ENCODE results near the gene NOVA2.

The NOVA2 gene, protein sequence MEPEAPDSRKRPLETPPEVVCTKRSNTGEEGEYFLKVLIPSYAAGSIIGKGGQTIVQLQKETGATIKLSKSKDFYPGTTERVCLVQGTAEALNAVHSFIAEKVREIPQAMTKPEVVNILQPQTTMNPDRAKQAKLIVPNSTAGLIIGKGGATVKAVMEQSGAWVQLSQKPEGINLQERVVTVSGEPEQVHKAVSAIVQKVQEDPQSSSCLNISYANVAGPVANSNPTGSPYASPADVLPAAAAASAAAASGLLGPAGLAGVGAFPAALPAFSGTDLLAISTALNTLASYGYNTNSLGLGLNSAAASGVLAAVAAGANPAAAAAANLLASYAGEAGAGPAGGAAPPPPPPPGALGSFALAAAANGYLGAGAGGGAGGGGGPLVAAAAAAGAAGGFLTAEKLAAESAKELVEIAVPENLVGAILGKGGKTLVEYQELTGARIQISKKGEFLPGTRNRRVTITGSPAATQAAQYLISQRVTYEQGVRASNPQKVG

DNA sequence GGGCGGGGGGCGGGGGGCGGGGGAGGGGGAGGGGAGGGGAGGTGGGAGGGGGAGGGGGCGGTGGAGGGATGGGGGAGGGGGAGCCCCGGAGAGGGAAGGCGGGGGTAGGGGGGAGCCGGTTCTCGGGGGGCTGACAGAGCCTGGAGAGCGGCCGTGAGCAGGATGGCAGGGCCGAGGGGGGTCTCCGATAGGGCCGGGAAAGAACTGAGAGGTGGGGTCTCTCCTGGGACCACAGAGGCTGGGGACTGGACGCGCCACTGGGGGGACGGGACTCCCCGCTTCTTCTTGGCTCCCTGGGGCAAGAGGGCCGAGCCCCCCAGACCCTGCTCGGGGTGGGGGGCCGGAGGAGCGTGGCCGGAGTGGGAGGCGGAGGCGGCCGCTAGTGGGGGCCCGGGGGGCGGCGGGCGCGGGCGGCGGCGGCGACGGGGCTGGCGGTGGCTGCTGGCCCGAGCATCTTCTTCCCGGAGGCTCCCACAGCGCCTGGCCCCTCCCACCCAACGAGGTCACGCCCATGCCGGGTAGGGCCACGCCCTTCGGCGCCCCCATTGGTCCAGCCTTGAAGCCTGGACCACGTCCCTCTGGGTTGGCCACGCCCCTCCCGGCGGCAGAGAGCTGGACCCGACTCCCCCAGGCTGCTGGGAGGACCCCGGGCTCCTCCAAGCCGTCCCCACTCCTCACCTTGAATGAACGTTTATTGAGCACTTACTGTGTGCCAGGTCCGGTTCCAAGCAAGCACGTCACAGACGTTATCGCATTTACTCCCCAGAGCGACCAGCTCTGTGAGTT lies at the start of gene NOVA2:
TSS of gene NOVA2 (minus strand) at position 313 of the 786 bp plus-strand sequence. CDS start 514 bp downstream, outside the sequence.
- DNase-seq (ENCODE audit: low spot score) (peak; percentile 98), FAIRE-seq (peak; percentile 78)

DNA sequence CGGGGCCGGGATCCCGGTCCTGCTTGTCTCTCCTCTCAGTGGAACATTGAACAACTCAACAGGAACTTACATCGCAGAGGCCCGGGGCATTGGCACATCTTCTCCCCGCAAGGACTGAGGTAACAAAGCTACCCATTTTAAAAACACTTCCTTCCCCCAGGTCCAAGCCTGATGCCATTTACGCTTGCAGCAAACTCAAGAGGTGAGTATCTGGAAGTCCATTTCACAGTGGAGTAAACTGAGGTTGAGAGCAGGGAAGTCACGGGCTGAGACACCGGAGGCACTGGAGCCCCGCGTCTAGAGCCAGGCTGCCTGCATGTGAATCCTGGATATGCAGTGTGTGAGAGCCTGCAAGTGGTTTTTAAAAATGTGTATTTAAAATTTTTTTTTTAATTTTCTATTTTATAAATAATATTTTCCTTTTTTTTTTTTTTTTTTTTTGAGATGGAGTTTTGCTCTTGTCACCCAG lies 49.7 kb upstream of the NOVA2 start:
- FAIRE-seq (no peak), DNase-seq (ENCODE audit: low spot score) (no peak)

DNA sequence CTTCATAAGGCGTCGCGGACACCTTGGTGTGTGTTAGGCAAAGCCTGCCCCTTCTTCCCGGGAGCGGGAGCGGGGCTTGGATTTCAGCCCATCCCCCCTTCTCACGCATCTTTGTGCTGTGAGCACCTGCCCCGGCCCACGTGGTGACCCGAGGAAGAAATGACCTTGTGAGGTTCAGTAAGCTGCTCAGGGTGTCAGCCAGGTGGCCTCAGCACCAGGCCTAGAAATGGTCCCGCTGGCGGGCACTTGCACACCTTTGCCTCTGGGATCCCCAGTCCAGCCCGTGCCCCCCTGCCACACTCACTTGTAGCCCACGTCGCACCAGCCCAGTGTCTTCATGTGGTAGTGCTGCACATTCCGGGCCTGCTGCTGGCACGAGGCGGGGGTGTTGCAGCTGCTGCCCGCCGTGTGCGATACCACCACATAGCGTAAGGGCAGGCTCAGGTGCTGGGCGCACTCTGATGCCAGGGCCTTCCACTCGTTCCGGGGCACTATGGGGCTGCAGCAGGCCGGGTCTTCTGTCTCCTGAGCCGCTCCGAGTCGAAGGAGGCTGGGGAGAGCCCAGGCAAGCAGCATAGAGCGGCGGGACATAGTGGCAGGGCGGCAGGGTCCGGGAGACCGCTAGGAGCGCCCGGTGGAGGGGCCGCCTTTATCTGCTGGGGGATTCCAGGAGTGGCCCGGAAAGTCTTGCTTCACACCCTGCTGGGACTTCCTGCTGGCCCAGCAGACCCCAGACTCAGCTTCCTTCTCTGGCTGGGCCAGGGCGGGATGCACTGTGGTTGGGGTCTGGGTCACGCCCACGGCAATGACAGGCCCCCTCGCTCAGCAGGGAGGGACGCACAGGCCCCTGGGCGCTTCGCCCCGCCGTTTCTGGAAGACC lies 49.0 kb upstream of the NOVA2 start, which contains the start of gene PGLYRP1:
TSS of gene PGLYRP1 (minus strand) at position 623 of the 880 bp plus-strand sequence. CDS start at position 591, 32 bp downstream.
- FAIRE-seq: no peak
- no peak for DNase-seq (ENCODE audit: low spot score)

DNA sequence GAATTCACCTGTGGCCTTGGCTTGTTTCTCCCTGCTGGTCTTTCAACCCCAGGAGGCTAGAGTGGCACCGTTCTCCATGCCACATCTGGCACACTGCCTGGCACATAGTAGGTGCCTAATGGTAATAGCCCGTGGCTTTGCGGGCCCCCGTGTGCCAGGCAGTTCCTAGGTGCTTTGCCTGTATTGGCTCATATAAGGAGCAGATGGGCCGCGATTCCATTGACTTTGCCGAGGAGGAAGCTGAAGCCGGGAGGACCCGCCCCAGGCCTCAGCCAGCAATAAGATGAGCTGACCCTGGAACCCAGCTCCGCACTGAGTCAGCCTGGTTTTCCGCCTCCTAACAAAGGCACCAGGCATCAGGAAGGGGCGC lies 48.4 kb upstream of the NOVA2 start:
- DNase-seq (ENCODE audit: low spot score): no peak
- FAIRE-seq: no peak

DNA sequence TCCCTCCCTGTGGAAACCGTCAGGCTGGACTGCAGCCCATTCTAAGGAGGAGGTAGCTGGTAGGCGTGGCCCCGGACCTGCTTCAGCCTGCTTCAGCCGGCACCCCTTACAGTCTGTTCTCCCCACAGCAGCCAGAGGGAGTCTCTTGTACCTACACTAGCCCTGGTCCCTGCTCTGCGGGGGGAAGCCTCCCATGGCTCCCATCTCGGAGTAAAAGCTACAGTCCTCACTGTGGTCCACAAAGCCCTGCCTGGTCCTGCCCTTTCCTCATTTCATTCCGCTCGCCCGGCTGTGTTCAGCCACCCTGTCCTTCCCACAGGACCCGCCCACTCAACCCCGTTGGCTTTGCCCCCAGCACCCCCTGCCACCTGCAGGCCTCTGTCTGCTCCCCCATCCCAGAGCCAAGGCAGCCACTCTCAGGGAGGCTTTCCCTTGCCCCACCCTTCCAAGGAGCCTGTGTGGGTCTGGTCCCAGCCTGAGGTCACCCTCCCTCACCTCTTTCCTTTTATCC lies 47.9 kb upstream of the NOVA2 start:
- FAIRE-seq (no peak), DNase-seq (ENCODE audit: low spot score) (no peak)

DNA sequence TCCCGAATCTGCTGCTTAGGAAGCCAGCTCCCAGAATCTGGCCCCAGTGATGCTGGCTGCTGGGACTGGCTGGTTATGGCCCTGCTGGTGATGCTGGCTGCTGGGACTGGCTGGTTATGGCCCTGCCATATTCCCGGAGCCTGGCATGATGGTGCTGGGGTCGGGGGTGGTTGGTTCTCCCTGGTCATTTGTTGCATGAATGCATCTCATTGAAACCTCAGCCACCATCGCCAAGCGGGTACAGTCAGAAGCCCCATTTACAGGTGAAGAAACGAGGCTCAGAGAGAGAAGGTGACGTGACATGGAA lies 47.1 kb upstream of the NOVA2 start:
- FAIRE-seq: no peak
- no peak for DNase-seq (ENCODE audit: low spot score)

DNA sequence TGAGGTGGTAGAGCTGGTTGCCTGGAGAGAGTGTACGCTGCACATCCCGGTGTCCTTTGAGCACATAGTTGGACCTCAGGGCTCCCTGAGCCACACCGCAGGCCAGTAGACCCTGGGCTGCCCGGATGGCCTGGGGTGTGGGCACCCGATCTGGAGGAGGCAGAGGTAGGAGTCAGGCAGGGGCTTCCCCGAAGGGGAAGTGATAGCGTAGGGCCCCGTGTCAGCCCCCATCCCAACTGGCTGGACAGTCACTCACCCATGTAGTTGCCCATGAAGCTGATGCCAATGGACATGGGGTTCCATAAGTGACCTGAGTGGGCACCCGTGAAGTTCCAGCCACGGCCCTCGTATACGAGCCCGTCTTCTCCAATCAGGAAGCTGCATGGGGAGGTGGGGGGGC lies 45.6 kb upstream of the NOVA2 start:
- no peak for FAIRE-seq
- no peak for DNase-seq (ENCODE audit: low spot score)

DNA sequence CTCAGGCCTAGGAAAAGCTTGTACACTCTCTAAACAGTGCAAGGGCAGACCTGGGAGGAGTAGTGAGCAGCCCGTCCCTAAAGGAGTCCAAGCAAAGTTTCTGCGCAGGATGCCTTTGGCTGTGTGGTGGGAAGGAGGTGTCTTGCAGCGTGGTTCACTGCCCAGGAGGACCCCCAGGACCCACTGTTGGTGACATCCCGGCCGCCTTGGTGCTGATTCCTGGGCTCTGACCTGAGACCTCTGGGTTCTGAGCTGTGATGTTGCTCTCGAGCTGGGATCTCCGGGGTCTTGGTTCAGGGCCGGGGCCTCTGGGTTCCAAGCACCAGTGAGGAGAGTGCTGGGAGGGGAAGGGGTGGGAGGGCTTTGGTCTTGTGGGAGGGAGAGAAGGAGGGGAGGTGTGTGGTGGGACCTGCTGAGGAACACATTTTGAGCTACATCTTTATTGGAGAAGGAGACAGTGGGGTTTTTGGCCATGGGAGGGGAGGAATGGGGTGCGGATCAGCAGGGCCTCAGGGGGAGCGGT lies 45.1 kb upstream of the NOVA2 start:
- no peak for FAIRE-seq
- DNase-seq (ENCODE audit: low spot score): no peak

DNA sequence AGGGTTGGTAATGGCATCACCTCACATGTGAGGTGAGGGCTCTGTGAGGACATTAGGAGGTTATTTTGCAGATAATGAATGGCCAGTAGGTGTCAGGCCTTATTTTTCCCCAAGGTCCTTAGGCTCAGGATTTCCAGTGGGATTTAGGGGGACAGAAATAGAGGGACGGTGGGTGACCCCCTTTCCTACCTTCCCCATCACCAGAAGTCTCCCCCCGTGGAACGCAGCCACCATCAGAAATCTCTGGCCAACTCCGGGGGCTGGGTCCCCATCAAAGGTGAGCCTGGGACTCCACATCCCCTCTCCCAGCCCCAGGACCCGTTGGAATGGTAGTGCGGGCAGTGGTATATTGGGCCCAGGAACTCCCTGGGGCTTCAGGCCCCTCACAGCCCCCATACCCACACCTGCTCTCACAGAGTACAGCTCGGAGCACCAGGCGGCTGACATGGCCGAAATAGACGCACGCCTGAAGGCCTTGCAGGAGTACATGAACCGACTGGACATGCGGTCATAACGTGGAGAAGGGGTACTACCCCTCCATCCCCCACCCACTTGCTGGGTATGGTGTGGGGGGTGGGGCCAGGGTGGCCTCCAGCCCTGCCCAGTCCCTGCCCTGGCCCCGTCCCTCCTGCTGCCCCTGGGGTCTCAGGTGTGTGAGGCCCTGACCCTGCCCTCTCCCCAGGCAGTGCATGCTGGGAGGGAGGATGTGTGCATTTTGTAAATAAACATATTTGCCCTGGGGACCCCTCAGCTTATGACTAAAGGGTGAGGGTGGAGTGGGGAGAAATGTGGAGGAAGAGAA lies 44.4 kb upstream of the NOVA2 start:
- FAIRE-seq: no peak
- DNase-seq (ENCODE audit: low spot score): no peak

DNA sequence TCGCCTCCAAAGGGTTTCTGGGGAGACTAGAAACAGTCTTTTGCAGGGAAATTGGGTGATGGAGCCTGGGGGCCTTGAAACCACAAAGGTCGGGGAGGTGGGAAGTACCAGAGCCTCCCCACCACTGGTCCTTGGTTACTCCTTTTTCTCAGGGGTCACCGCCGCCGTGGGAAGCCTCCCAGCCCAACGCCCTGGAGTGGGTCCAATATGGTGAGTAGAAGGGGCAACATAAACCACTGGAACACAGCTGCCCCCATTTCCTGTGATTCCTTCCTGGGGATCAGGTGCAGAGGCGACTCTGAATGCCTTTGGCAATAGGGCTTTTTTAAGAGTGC lies 43.4 kb upstream of the NOVA2 start:
- no peak for DNase-seq (ENCODE audit: low spot score)
- no peak for FAIRE-seq

DNA sequence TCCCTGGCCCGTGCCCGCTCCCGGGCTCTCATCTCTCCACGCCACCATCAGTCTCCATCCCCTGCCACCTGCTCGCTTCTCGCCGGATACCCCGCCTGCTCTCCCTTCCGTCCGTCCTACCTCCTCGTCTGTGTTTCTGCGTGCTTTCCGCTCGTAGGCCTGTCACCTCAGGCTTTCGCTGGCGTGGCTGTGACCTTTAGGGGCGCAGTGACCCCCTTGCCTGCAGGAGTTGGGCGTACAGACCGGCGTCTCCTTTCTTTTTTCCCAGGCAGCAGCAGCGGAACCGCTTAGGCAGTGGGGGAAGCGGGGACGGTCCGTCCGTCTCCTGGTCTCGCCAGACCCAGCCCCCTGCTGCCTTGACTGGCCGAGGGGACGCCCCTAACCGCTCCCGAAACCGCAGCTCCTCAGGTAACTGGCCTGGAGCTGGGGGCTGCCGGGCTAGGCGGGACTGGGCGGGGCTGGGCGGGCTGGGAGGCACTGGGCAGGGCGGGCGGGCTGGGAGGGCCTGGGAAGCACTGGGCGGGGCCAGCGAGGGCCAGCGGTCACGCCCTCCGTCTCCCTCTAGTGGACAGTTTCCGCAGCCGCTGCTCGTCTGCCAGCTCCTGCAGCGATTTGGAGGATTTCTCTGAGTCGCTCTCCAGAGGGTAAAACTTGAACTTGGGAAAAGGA lies 42.9 kb upstream of the NOVA2 start:
- FAIRE-seq: no peak
- peak; percentile 88 for DNase-seq (ENCODE audit: low spot score)

DNA sequence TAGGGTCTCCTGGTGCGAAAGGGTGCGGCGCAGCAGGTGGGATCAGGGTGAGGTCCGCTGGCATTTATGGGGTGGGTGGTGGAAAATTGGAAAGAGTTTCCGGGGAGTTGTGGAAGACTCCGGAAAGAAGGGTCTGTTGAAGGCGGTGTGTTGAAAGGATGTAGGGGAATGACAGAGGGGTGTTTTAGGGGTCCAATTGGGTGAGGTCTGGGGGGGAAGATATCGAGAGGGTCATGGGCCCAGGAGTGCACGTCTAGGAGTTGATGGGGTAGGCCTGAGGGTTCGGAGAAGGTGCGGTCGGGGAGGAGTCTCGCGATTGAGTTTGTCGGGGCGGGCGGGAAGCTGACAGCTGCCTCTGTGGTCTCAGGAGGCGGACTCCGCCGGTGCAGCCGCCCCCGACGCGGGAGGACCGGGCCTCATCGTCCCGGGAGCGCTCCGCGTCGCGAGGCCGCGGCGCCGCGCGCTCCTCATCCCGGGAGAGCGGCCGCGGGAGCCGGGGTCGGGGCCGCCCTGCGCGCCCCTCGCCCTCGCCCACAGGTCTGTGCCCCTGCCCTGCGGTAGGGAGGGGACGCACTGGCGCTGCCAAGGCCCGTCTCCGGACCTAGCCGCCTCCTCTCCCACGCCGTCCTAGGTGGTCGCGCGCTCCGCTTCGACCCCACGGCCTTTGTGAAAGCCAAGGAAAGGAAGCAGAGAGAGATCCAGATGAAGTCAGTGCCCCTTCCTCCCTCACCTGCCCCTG lies 42.2 kb upstream of the NOVA2 start:
- no peak for DNase-seq (ENCODE audit: low spot score)

DNA sequence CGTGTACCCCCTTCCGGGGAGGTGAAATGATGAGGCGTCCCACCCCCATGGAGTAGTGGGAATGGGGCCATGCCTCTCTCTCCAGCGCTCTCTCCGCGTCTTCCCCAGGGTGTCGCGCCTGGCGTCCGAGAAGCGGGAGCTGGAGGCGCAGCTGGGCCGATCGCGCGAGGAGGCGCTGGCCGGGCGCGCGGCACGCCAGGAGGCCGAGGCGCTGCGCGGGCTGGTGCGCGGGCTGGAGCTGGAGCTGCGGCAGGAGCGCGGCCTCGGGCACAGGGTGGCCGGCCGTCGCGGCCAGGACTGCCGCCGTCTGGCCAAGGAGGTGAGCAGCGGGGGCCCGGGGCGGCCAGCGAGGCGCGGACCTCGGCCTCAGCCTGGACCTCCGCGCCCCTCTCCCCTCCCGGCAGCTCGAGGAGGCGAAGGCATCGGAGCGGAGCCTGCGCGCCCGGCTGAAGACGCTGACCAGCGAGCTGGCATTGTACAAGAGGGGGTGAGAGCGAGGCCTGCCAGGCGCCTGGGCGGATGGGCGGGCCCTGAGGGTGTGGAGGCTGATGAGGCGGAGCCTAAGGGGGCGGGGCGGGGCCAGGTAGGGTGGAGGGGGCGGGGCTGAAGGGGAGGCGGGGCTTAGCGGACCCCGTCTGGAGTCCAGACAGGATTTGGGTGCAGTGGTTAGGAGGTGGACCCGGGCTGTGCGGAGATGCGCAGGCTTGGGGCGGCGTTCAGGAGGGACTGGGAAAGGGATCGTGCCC lies 41.4 kb upstream of the NOVA2 start:
- DNase-seq (ENCODE audit: low spot score) (no peak), FAIRE-seq (no peak)

More for the DNA sequence above, 42.2 kb upstream of the NOVA2 start:
- no peak for FAIRE-seq

DNA sequence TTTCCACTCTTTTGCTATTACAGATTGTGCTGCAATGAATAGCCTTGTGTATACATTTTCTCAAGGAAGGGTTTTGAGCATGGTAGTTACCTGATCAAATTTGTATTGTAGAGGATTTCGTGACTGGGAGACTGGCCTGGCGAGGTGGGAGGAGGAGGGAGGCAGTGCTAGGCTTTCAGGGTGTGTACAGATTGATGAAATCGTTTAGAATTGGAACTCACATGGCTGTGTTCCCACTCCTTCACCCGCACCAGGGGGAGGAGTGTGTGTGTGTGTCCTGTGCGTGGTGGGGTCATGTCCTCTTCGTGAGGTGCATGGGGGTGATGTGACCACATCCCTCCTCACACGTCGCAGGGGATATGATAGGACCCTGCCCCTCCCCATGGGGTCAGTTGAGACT lies 40.9 kb upstream of the NOVA2 start:
- FAIRE-seq (peak; percentile 74), DNase-seq (ENCODE audit: low spot score) (no peak)

DNA sequence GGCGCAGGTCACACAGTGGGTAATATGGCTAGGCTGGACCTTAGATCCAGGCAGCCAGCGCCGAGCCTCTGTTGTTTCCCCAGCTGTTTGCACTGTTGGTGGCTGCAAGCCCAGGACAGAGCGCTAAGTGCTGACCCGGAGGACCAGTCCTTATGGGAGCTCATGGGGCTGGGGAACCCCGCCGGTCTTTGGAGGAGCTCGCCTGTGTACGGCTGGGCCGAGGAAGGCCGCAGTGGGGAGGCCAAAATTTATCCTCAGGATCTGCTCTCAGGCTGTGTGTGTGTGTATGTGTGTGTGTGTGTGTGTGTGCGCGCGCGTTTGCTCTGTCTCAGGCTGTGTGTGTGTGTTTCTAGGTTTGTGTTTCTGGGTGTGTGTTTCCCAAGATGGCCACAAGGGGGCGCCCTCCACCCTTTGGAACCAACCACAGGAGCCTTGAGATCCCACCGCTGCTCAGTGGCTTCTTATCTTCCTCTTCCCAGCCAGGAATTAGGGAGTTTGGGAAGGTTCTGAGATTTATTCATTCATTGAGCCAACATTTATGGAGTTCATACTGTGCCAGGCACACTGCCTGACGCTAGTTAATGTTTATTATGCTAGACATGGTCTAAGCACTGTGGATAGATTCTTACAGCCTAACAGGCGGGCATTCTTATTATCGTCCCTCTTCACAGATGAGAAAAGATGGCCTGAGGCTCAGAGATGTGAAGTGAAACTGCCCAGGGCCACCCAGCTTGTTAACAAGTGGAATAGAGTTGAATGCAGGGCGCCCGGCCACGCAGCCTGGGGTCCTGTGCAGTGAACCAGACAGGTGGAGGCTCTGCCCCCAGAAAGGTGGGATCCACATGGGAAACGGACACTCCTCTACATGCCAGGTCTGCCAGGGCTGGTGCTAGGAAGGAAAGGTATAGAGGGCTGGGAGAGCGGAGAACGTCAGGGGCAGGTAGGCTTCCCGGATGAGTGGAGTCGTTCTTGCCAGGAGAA lies 36.2 kb upstream of the NOVA2 start:
- no peak for FAIRE-seq

DNA sequence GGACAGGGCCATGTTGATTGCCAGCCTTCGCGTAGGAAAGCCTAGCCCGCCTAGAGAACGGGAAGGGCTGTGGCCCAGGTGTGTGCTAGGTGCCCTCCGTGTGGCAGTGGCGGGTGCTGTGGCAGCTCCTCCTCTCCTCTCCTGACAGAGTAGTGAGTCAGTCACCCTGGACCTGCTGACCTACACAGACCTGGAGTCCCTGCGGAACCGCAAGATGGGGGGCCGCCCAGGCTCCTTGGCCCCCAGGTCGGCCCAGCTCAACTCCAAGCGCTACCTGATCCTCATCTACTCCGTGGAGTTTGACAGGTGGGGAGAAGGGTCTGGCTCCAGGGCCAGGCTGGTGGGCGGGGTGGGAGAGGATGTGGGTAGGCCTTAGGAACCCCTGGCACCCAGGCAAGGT lies 32.7 kb upstream of the NOVA2 start:
- FAIRE-seq: no peak
- no peak for DNase-seq (ENCODE audit: low spot score)

More for the DNA sequence above, 36.2 kb upstream of the NOVA2 start:
- DNase-seq (ENCODE audit: low spot score): peak; percentile 70

DNA sequence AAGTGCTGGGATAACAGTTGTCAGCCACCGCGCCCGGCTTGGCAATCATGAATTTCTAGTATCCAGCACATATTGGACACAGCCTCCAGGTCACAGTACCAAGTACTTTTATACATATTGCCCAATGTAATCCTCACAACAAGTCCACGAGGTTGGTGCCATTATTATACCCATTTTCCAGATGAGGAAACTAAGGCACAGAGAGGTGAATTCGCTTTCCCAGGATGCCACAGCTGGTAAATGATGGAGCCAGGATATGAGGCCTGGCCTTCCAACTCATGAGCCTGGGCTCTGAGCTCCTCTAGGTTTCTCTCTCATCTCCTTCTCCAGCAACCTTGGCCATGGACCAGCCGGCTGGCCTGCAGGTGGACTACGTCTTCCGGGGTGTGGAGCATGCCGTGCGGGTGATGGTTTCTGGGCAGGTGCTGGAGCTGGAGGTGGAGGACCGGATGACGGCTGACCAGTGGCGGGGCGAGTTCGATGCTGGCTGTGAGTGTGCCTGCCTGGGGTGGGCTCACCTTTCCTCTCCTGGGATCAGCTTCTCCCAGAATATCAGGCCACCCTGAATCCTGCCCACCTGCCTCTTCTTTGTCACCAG lies 29.1 kb upstream of the NOVA2 start:
- FAIRE-seq: no peak
- DNase-seq (ENCODE audit: low spot score): no peak
